ENCODE results near the gene RPTOR.

DNA sequence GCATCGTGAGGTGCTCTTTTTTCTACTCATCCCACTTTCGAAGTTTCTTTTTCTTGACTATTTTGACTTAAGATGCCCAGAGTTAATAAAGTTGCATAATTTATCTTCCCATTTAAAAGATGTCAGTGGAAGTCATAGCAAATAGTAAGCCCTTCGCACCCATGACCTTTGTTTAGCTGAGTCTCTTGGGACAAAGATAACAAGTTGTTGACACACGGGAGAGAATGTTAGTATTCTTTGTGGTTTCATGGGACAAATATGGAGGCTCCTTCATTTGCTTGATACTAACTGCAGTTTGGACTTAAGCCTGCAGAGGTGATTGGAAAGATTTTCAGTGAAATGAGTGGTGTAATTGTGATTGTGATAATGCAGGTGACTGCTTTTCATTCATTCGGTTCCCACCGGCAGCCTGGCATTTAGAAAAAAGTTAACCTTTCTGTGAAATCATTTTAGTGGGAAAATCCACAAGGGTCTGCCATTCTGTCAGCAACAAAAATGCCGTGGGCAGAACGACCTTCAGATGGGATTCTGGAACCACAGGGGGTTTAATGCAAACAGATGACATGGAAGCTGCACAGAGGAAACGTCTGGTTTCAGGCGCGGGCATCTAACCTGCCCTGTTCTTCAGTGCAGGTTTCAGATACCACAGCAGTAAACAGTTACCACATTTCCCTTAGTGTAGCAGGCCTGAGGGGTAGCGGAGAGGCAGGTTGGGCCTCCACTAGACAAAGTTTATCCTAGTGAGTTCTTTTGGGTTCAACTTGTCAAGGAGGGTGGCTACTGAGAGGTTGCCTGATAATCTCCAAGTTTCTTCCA lies 123.0 kb downstream of the RPTOR start:
- TF ChIP-seq, protein P1, sequence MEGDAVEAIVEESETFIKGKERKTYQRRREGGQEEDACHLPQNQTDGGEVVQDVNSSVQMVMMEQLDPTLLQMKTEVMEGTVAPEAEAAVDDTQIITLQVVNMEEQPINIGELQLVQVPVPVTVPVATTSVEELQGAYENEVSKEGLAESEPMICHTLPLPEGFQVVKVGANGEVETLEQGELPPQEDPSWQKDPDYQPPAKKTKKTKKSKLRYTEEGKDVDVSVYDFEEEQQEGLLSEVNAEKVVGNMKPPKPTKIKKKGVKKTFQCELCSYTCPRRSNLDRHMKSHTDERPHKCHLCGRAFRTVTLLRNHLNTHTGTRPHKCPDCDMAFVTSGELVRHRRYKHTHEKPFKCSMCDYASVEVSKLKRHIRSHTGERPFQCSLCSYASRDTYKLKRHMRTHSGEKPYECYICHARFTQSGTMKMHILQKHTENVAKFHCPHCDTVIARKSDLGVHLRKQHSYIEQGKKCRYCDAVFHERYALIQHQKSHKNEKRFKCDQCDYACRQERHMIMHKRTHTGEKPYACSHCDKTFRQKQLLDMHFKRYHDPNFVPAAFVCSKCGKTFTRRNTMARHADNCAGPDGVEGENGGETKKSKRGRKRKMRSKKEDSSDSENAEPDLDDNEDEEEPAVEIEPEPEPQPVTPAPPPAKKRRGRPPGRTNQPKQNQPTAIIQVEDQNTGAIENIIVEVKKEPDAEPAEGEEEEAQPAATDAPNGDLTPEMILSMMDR (conservative IDR thresholded peaks at IDR 0.05; ENCODE audit: low read length) = no peak
- no peak for TF ChIP-seq EZH2phosphoT487 (IDR thresholded peaks at IDR 0.05; ENCODE audit: borderline replicate concordance, low read depth, low read length)

Data from OCI-LY7 (cell line).